ENCODE results near the gene GDNF. TPM values are rescaled to one million over a fixed set of nuclear protein-coding genes. Genes with fewer than 3 reads are reported as not detected.
"Not testable (repeated sequence)": the region's sequence is repeated elsewhere in the genome, so short reads cannot be mapped to it uniquely, and the experiment has no call there.

The GDNF gene
- total RNA-seq, 1 donor from 2014 or later, result 0.57 TPM

DNA sequence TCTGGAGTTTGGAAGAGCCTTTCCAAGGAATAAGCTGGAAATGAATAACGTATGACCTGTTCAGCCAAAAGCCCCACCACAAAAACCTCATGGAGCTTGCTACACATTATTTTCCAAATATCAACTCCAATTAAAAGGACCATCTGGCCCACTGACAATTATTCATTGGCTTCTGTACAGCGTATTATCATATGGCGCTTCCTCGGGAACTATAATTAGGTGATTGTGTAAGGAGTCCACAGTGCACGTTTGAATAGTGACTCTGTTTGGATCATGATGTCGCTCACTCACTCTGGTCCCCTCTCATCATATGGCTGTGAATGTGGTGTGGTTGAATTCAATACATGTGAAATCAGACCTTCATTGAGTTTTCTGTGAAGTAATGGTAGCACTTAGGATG is 52.1 kb downstream of the GDNF start:
- no peak overlapping the region for H3K4me3 Mint-ChIP-seq (ENCODE audit: low read depth)
- H3K27ac Mint-ChIP-seq, result no peak overlapping the region
- H3K9me3 Mint-ChIP-seq (ENCODE audit: low read depth), result peaks cover 17% of the 10 kb centered on the region
- no peak for DNase-seq (ENCODE audit: low spot score, unreplicated experiment)
- H3K36me3 Mint-ChIP-seq (ENCODE audit: insufficient read depth), result no peaks in the 10 kb centered on the region
- H3K27me3 Mint-ChIP-seq, result no peaks in the 10 kb centered on the region
- H3K4me1 Mint-ChIP-seq (ENCODE audit: low read depth), result no peaks in the 10 kb centered on the region
- no peak for TF ChIP-seq CTCF (IDR thresholded peaks at IDR 0.05; ENCODE audit: unreplicated experiment)

DNA sequence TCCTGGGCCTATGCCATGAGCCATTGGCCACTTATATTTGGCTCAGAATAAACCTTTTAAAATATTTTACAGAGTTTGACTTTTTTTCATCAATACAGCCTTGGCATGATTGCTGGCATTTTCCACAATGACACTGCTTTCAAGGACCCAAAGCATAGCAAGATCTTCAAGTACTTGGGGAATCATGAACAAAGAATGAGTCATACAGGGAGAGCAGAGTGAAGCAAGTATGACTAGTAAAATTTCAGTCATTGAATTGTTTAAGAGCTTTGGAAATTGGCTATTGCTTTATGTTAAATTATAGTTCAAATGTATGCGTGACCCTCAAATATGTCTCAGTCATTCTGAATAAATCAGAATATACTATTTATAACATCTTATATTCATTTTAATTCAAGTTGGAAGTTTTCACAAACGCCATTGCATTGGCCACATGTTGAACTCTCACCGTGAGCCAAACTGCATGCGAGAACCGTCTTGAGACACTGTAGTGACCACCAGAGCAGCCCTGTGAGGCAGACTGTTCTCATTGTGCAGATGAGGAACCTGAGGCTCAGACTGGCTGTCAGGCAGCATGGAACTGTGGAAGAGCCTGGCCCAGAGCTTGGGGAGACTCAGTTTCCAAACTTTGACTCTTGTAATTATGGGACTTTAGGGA is 52.9 kb downstream of the GDNF start:
- Mint-ChIP-seq H3K27ac (peak overlapping the region; percentile 11), H3K27me3 (no peaks in the 10 kb centered on the region), H3K9me3 (ENCODE audit: low read depth) (peaks cover 17% of the 10 kb centered on the region), H3K36me3 (ENCODE audit: insufficient read depth) (no peaks in the 10 kb centered on the region), H3K4me1 (ENCODE audit: low read depth) (no peaks in the 10 kb centered on the region), H3K4me3 (ENCODE audit: low read depth) (no peak overlapping the region)
- no peak for TF ChIP-seq CTCF (IDR thresholded peaks at IDR 0.05; ENCODE audit: unreplicated experiment)
- DNase-seq (ENCODE audit: low spot score, unreplicated experiment), result no peak

DNA sequence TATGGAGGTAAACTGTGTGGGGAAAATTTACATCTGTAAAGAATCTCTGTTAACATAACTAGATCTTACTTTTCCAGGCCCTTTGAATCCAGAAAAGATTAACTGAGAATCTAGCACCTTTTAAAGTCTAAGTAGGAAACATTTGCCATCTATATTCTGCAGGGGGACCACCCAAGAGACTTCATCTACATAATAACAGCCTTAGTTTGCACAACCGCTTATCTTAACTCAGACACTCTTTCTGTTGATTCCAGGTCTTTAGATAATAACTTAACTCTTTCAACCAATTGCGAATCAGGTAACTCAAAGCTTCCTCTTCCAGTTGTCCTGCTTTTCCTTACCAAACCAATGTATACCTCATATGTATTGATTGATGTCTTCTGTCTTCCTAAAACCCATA is 53.4 kb downstream of the GDNF start:
- H3K27ac Mint-ChIP-seq, result peak overlapping the region; percentile 11
- no peak for TF ChIP-seq CTCF (IDR thresholded peaks at IDR 0.05; ENCODE audit: unreplicated experiment)
- H3K36me3 Mint-ChIP-seq (ENCODE audit: insufficient read depth), result no peaks in the 10 kb centered on the region
- H3K27me3 Mint-ChIP-seq, result no peaks in the 10 kb centered on the region
- no peaks in the 10 kb centered on the region for H3K4me1 Mint-ChIP-seq (ENCODE audit: low read depth)
- H3K4me3 Mint-ChIP-seq (ENCODE audit: low read depth), result no peak overlapping the region
- peaks cover 17% of the 10 kb centered on the region for H3K9me3 Mint-ChIP-seq (ENCODE audit: low read depth)
- DNase-seq (ENCODE audit: low spot score, unreplicated experiment), result no peak

DNA sequence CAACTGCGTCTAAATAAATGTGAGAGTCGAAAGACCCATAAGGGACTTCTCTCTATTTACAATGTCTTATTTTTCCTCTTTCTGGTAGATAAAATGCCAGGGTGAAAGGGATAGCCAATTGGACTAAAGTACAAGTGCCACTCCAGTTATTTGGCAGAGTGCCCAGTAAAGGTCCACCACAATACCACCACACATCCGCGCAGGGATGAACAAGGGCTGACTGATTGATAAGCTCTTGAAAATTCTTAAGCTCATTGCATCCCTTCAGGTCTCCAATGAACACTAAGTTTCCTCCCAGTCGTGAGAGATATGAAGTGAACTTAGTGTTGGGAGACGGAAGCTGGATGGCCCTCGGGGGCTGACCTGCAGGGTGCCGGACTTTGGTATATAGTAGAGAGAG is 58.4 kb downstream of the GDNF start:
- H3K27me3 Mint-ChIP-seq; H3K4me3 Mint-ChIP-seq (ENCODE audit: low read depth); H3K36me3 Mint-ChIP-seq (ENCODE audit: insufficient read depth); DNase-seq (ENCODE audit: low spot score, unreplicated experiment); H3K4me1 Mint-ChIP-seq (ENCODE audit: low read depth); H3K27ac Mint-ChIP-seq: not testable (repeated sequence)
- peaks cover 14% of the 10 kb centered on the region for H3K9me3 Mint-ChIP-seq (ENCODE audit: low read depth)

DNA sequence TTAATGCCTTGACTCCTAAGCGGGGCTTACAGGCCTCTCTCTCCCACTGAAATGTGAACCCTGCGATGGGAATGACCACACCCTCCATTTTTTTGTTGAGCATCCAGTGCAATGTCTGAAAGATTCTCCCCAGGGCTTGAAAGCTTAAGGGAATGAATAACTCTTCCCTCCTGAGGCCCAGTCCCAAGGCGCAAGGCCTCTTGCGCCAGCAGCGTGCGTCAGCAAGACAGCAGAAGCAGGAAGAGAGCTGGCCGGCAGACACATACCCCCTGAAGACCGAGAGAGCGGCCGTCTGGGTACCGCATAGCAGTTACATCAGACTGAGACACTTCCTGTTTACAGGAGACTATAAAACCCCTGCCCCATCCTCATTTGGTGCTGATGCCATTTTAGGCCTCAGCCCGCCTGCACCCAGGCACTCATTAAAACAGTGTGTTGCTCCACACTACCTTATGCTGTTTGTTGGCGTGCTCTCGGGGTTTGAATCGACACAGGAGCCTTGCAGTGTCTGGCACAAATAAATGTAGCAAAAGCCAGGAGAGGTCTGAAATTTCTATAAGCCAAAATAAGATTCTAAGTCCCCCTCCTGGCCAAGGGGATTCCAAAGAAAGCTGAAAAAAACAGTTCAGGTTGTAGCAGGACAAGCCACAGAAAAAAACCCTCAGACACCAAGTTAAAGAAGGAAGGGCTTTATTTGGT is 62.3 kb downstream of the GDNF start:
- H3K4me1 Mint-ChIP-seq (ENCODE audit: low read depth), result peaks cover 2% of the 10 kb centered on the region
- no peak overlapping the region for H3K27ac Mint-ChIP-seq
- H3K36me3 Mint-ChIP-seq (ENCODE audit: insufficient read depth), result peaks cover 3% of the 10 kb centered on the region
- H3K27me3 Mint-ChIP-seq, result no peaks in the 10 kb centered on the region
- no peak for DNase-seq (ENCODE audit: low spot score, unreplicated experiment)
- no peak overlapping the region for H3K4me3 Mint-ChIP-seq (ENCODE audit: low read depth)
- H3K9me3 Mint-ChIP-seq (ENCODE audit: low read depth), result peaks cover 4% of the 10 kb centered on the region
- TF ChIP-seq CTCF (IDR thresholded peaks at IDR 0.05; ENCODE audit: unreplicated experiment), result no peak

GRCh38 chr5:37776826-37777225 is 63.0 kb downstream of the GDNF start:
- no peak for DNase-seq (ENCODE audit: low spot score, unreplicated experiment)
- Mint-ChIP-seq H3K4me1 (ENCODE audit: low read depth) (peaks cover 2% of the 10 kb centered on the region), H3K9me3 (ENCODE audit: low read depth) (peaks cover 4% of the 10 kb centered on the region), H3K27ac (no peak overlapping the region), H3K36me3 (ENCODE audit: insufficient read depth) (peaks cover 3% of the 10 kb centered on the region), H3K27me3 (no peaks in the 10 kb centered on the region), H3K4me3 (ENCODE audit: low read depth) (no peak overlapping the region)
- TF ChIP-seq CTCF (IDR thresholded peaks at IDR 0.05; ENCODE audit: unreplicated experiment), result no peak

All from progenitor cell of endocrine pancreas (in vitro differentiated cells).